WTC11 (cell line): ENCODE results near the gene TCF15. TPM values are rescaled to one million over a fixed set of nuclear protein-coding genes. Genes with fewer than 3 reads are reported as not detected.
A peak's percentile ranks its signal among the peaks of the same experiment; 100 is the strongest.

Experiments
- ATAC-seq: fragments of 200-7000 bp; cut with Tn5 transposase; 2 replicates; pipeline ENCODE4 v1.10.0; 2021; ENCODE audit warnings: mild to moderate bottlenecking, moderate library complexity
- CTCF ChIA-PET: fragments of 300-600 bp; sonication (Branson Sonifier 250); formaldehyde crosslinking; loops from one replicate; lab custom pipeline; 2021; ENCODE audit warnings: antibody characterized with exemption; lab: Charles Lee
- POLR2A ChIA-PET: fragments of 350-600 bp; sonication (Branson Sonifier 250); formaldehyde crosslinking; loops from one replicate; lab custom pipeline; 2021; ENCODE audit warnings: antibody characterized with exemption; lab: Charles Lee
- DNase-seq: peaks from one replicate; pipeline ENCODE4 v3.0.0; 2021; ENCODE audit warnings: low spot score
- H3K27ac Mint-ChIP-seq: 2 replicates; pipeline ENCODE4 v1.8.0; 2021; ENCODE audit warnings: mixed read lengths
- H3K27me3 Mint-ChIP-seq: 2 replicates; pipeline ENCODE4 v1.8.0; 2021; ENCODE audit warnings: low read depth, mild to moderate bottlenecking, moderate library complexity, mixed read lengths
- H3K36me3 Mint-ChIP-seq: 2 replicates; pipeline ENCODE4 v1.8.0; 2021; ENCODE audit warnings: mixed read lengths
- H3K4me1 Mint-ChIP-seq: 2 replicates; pipeline ENCODE4 v1.8.0; 2022; ENCODE audit warnings: mixed read lengths
- H3K4me3 Mint-ChIP-seq: 2 replicates; pipeline ENCODE4 v1.8.0; 2021; ENCODE audit warnings: mild to moderate bottlenecking, moderate library complexity, mixed read lengths
- H3K9me3 Mint-ChIP-seq: 2 replicates; pipeline ENCODE4 v1.8.0; 2021; ENCODE audit warnings: mixed read lengths
- CREM ChIP-seq: sonication (generic); formaldehyde crosslinking; IDR thresholded peaks from 2 replicates; pipeline ENCODE4 v1.8.1; 2022; ENCODE audit warnings: mild to moderate bottlenecking, missing genetic modification reagents, moderate library complexity
- E2F5 ChIP-seq: sonication (generic); formaldehyde crosslinking; IDR thresholded peaks from 2 replicates; pipeline ENCODE4 v1.8.1; 2022; ENCODE audit warnings: mild to moderate bottlenecking, moderate library complexity, missing genetic modification reagents
- ELF4 ChIP-seq: sonication (generic); formaldehyde crosslinking; IDR thresholded peaks from 2 replicates; pipeline ENCODE4 v1.8.1; 2022; ENCODE audit warnings: low read depth, mild to moderate bottlenecking, moderate library complexity, missing genetic modification reagents
- FOXJ3 ChIP-seq: sonication (generic); formaldehyde crosslinking; IDR thresholded peaks from 2 replicates; pipeline ENCODE4 v1.9.0; 2021; ENCODE audit warnings: missing genetic modification reagents, mild to moderate bottlenecking, borderline replicate concordance
- FOXP4 ChIP-seq: sonication (generic); formaldehyde crosslinking; IDR thresholded peaks from 2 replicates; pipeline ENCODE4 v1.8.0; 2022; ENCODE audit warnings: mild to moderate bottlenecking, missing genetic modification reagents
- GTF2I ChIP-seq: fragments of 250-450 bp; sonication (Bioruptor Pico); conservative IDR thresholded peaks from 2 replicates; pipeline ENCODE4 v1.4.0; 2021; ENCODE audit warnings: mild to moderate bottlenecking
- KAT7 ChIP-seq: sonication (generic); formaldehyde crosslinking; IDR thresholded peaks from 2 replicates; pipeline ENCODE4 v1.8.1; 2023; ENCODE audit warnings: missing genetic modification reagents, mild to moderate bottlenecking, borderline replicate concordance
- MYBL2 ChIP-seq: sonication (generic); formaldehyde crosslinking; IDR thresholded peaks from 2 replicates; pipeline ENCODE4 v1.8.1; 2023; ENCODE audit warnings: mild to moderate bottlenecking, moderate library complexity, missing genetic modification reagents
- NFATC4 ChIP-seq: fragments of 250-450 bp; sonication (Bioruptor Pico); IDR thresholded peaks from 2 replicates; pipeline ENCODE4 v1.9.0; 2021; ENCODE audit warnings: mild to moderate bottlenecking
- NFYB ChIP-seq: sonication (generic); formaldehyde crosslinking; conservative IDR thresholded peaks from 2 replicates; pipeline ENCODE4 v1.8.0; 2022; ENCODE audit warnings: low read depth, missing genetic modification reagents
- RELA ChIP-seq: sonication (generic); formaldehyde crosslinking; IDR thresholded peaks from 2 replicates; pipeline ENCODE4 v1.8.1; 2022; ENCODE audit warnings: missing genetic modification reagents, mild to moderate bottlenecking, borderline replicate concordance
- TEAD1 ChIP-seq: sonication (generic); formaldehyde crosslinking; IDR thresholded peaks from 2 replicates; pipeline ENCODE4 v1.8.0; 2022; ENCODE audit warnings: mild to moderate bottlenecking, missing genetic modification reagents
- TP53 ChIP-seq: sonication (generic); formaldehyde crosslinking; IDR thresholded peaks from 2 replicates; pipeline ENCODE4 v1.8.1; 2023; ENCODE audit warnings: mild to moderate bottlenecking, missing genetic modification reagents
- USF2 ChIP-seq: sonication (generic); formaldehyde crosslinking; IDR thresholded peaks from 2 replicates; pipeline ENCODE4 v1.8.1; 2023; ENCODE audit warnings: mild to moderate bottlenecking, missing genetic modification reagents, moderate library complexity
- ZBTB21 ChIP-seq: sonication (generic); formaldehyde crosslinking; IDR thresholded peaks from 2 replicates; pipeline ENCODE4 v1.8.1; 2023; ENCODE audit warnings: mild to moderate bottlenecking, missing genetic modification reagents, borderline replicate concordance
- ZNF263 ChIP-seq: sonication (generic); formaldehyde crosslinking; IDR thresholded peaks from 2 replicates; pipeline ENCODE4 v1.8.1; 2022; ENCODE audit warnings: low read depth, mild to moderate bottlenecking, moderate library complexity, missing genetic modification reagents
- ZNF671 ChIP-seq: fragments of 250-450 bp; sonication (Bioruptor Pico); IDR thresholded peaks from 2 replicates; pipeline ENCODE4 v1.8.0; 2021; ENCODE audit warnings: mild to moderate bottlenecking
- total RNA-seq: library from RNA; stranded (reverse); gene quantifications from 3 replicates; pipeline ENCODE4 v1.2.3, GENCODE V29; 2021
- TF ChIP-seq, protein P1 (sequence below): fragments of 250-450 bp; sonication (Bioruptor Pico); IDR thresholded peaks from 2 replicates; pipeline ENCODE4 v2.1.2; 2022; ENCODE audit warnings: mild to moderate bottlenecking, moderate library complexity
- TF ChIP-seq, protein P2 (sequence below): sonication (generic); formaldehyde crosslinking; conservative IDR thresholded peaks from 2 replicates; pipeline ENCODE4 v1.8.1; 2022; ENCODE audit warnings: mild to moderate bottlenecking, missing genetic modification reagents
- TF ChIP-seq, protein P3 (sequence below): sonication (generic); formaldehyde crosslinking; IDR thresholded peaks from 2 replicates; pipeline ENCODE4 v1.8.1; 2022; ENCODE audit warnings: mild to moderate bottlenecking, missing genetic modification reagents, moderate library complexity, borderline replicate concordance

The TCF15 gene
- total RNA-seq, 1 experiment from 2014 or later = 3.8 TPM

GRCh38 chr20:653110-653589 is 43.0 kb upstream of the TCF15 start, which contains the start of gene SRXN1 (continued):
- peak; percentile 71 for TF ChIP-seq CREM (CRISPR knock-in tag)
- 0 out of 2 replicates have a peak, but pooled peaks have one; percentile 53 for TF ChIP-seq RELA
- no peak for TF ChIP-seq FOXJ3 (CRISPR knock-in tag)
- no peak for TF ChIP-seq KAT7 (CRISPR knock-in tag)
- no peak for TF ChIP-seq ZBTB21
- TF ChIP-seq ELF4 (CRISPR knock-in tag) = 0 out of 2 replicates have a peak, but pooled peaks have one; percentile 35
- no peak for TF ChIP-seq ZNF671 (CRISPR knock-in tag)
- TF ChIP-seq, protein P1, sequence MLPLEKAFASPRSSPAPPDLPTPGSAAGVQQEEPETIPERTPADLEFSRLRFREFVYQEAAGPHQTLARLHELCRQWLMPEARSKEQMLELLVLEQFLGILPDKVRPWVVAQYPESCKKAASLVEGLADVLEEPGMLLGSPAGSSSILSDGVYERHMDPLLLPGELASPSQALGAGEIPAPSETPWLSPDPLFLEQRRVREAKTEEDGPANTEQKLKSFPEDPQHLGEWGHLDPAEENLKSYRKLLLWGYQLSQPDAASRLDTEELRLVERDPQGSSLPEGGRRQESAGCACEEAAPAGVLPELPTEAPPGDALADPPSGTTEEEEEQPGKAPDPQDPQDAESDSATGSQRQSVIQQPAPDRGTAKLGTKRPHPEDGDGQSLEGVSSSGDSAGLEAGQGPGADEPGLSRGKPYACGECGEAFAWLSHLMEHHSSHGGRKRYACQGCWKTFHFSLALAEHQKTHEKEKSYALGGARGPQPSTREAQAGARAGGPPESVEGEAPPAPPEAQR = no peak
- no peak for TF ChIP-seq USF2
- no peak for TF ChIP-seq NFATC4
- TF ChIP-seq, protein P2, sequence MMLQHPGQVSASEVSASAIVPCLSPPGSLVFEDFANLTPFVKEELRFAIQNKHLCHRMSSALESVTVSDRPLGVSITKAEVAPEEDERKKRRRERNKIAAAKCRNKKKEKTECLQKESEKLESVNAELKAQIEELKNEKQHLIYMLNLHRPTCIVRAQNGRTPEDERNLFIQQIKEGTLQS (CRISPR knock-in tag) = no peak
- no peak for TF ChIP-seq NFYB (CRISPR knock-in tag)
- TF ChIP-seq TEAD1 (CRISPR knock-in tag) = peak; percentile 80; the same call in 1 of the 2 replicates
- TF ChIP-seq, all 79 proteins: peak for 12

DNA sequence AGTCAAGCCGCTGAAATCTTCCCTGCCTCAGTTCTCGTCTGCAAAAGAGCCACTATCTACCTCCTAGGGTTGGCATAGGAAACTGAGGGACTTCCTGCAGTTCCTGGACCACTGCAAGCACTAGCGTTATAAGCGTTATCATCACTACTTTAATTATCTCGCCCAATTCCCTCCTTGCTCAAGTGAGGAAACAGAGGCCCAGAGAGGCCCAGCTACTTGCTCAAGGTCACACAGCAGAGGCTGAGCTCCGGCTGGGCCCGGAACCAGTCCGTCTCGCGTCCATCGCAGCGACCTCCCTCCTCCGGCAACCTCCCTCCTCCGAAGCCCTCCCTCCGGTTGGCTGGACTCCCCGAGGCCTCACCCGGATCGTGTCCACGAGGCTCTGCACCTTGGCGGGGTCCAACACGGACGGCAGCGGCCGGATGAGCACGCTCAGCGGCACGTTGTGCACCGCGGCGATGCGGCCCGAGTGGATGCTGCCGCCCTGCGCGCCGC is 42.6 kb upstream of the TCF15 start:
- DNase-seq = no peak
- no peaks in the 10 kb centered on the region for H3K9me3 Mint-ChIP-seq
- no peak overlapping the region for H3K27ac Mint-ChIP-seq
- ATAC-seq = peak; percentile 8
- peaks cover 26% of the 10 kb centered on the region for H3K36me3 Mint-ChIP-seq
- peak overlapping the region; percentile 72 for H3K4me3 Mint-ChIP-seq
- ChIA-PET POLR2A (interaction anchor here (0.5 kb wide), 1 partner anchor 100 kb away, joined by 7 read pairs; no protein-coding TSS in a partner anchor), CTCF (interaction anchor here (0.6 to 2.8 kb wide), 5 partner anchors 12 to 87 kb away, joined by 3 to 27 read pairs (median 4); no protein-coding TSS in a partner anchor)
- H3K27me3 Mint-ChIP-seq = peaks cover 6% of the 10 kb centered on the region
- TF ChIP-seq ZNF263 (CRISPR knock-in tag) (no peak), E2F5 (CRISPR knock-in tag) (no peak), FOXP4 (CRISPR knock-in tag) (no peak), GTF2I (CRISPR knock-in tag) (0 out of 2 replicates have a peak, but pooled peaks have one; percentile 73), MYBL2 (no peak), TP53 (0 out of 2 replicates have a peak, but pooled peaks have one; percentile 11)
- TF ChIP-seq, protein P3, sequence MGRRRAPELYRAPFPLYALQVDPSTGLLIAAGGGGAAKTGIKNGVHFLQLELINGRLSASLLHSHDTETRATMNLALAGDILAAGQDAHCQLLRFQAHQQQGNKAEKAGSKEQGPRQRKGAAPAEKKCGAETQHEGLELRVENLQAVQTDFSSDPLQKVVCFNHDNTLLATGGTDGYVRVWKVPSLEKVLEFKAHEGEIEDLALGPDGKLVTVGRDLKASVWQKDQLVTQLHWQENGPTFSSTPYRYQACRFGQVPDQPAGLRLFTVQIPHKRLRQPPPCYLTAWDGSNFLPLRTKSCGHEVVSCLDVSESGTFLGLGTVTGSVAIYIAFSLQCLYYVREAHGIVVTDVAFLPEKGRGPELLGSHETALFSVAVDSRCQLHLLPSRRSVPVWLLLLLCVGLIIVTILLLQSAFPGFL (CRISPR knock-in tag) = peak; percentile 39; the same call in 1 of the 2 replicates
- H3K4me1 Mint-ChIP-seq = peaks cover 44% of the 10 kb centered on the region
